Kidney (tissue), 14 donors: ENCODE data around the gene MIGA2. TPM values are rescaled to one million over a fixed set of nuclear protein-coding genes. Genes with fewer than 3 reads are reported as not detected.

ENCODE experiments used
- DNase-seq, 5 donors: peaks; one replicate each; pipeline ENCODE4 v3.0.0-alpha.2; 2013 to 2020
- FAIRE-seq: peaks from 2 replicates; lab custom pipeline; 2012; peaks lifted over from hg19 to GRCh38; lab: Jason Lieb, UNC
- H3K27ac ChIP-seq, 2 donors: one replicate each; pipeline ENCODE4 v1.7.0; 2013; ENCODE audit warnings: low read depth in 2 of 2, low read length in 2 of 2, inconsistent platforms in 1 of 2
- H3K27me3 ChIP-seq: one replicate; pipeline ENCODE4 v1.7.1; 2013; ENCODE audit warnings: low read length, inconsistent platforms; ENCODE audit not compliant: control insufficient read depth, insufficient read depth
- H3K36me3 ChIP-seq, 3 donors: one replicate each; pipeline versions ENCODE4 v1.7.0 to v1.7.1; 2013; ENCODE audit warnings: low read length in 3 of 3, control low read depth in 1 of 3, inconsistent platforms in 1 of 3; ENCODE audit not compliant: insufficient read depth in 3 of 3, control insufficient read depth in 2 of 3
- H3K4me1 ChIP-seq, 3 donors: one replicate each; pipeline versions ENCODE4 v1.7.0 to v1.7.1; 2013; ENCODE audit warnings: low read length in 3 of 3, inconsistent platforms in 1 of 3, low read depth in 1 of 3; ENCODE audit not compliant: control insufficient read depth in 2 of 3, insufficient read depth in 2 of 3
- H3K4me3 ChIP-seq, 3 donors: one replicate each; pipeline versions ENCODE4 v1.7.0 to v1.8.1; 2013; ENCODE audit warnings: low read length in 3 of 3, control low read depth in 1 of 3, inconsistent platforms in 1 of 3
- H3K9ac ChIP-seq, 3 donors: one replicate each; pipeline versions ENCODE4 v1.7.0 to v1.7.1; 2013; ENCODE audit warnings: low read length in 3 of 3, control low read depth in 1 of 3, inconsistent platforms in 1 of 3
- H3K9me3 ChIP-seq, 3 donors: one replicate each; pipeline versions ENCODE4 v1.7.0 to v1.7.1; 2013; ENCODE audit warnings: low read length in 3 of 3, control low read depth in 1 of 3, inconsistent platforms in 1 of 3; ENCODE audit not compliant: control insufficient read depth in 2 of 3, insufficient read depth in 1 of 3
- CTCF ChIP-seq: IDR thresholded peaks from 3 replicates; pipeline ENCODE4 v1.5.1; 2012; ENCODE audit warnings: mild to moderate bottlenecking, moderate library complexity, borderline replicate concordance; ENCODE audit not compliant: insufficient read depth; ENCODE audit errors: extremely low read depth
- intact Hi-C: fragments of 100-400 bp; cut with DNase I; formaldehyde crosslinking; loops from one replicate; pipeline ENCODE4 v1.11.1; 2022
- polyA plus RNA-seq: library from polyadenylated mRNA; stranded (reverse); fragments of 350-450 nt; fragmentation: Illumina TruSeq; extraction: RNeasy Lipid Tissue Mini Kit (QIAGEN cat#74804); gene quantifications from one replicate; pipeline ENCODE4 v1.2.3, GENCODE V29; 2014; ENCODE audit warnings: low read depth, low replicate concordance; ENCODE audit not compliant: insufficient read depth
- total RNA-seq: library from RNA; stranded (reverse); fragmentation: NEBNext Ultra II Directional; extraction: Animal tissue kit (Norgen Biotek cat#: 25700); gene quantifications from one replicate; pipeline ENCODE4 v1.2.1, GENCODE V29; 2021
- donor health status: control.
- donor health status: control.
- donor health status: control.
- donor health status: control.
- donor health status: control.
- donor health status: DM: yes; HTN: yes; CAD: no.
- donor health status: Normal renal cell carcinoma (clear cell type).

The MIGA2 gene
- total and polyA plus RNA-seq, 2 donors from 2014 or later, result 26.1 to 29.9 TPM

GRCh38 chr9:129005336-129005997 lies 31.0 kb upstream of the MIGA2 start:
- Histone ChIP-seq H3K4me3 (no peak overlapping the region), H3K9me3 (no peaks in the 10 kb centered on the region), H3K27ac (no peak overlapping the region), H3K36me3 (peaks cover 3 to 37% (median 18%) of the 10 kb centered on the region in 3 donors), H3K9ac (no peak overlapping the region), H3K4me1 (no peaks in the 10 kb centered on the region), H3K27me3 (no peaks in the 10 kb centered on the region)
- intact Hi-C loops, result no loop called here
- no peak for TF ChIP-seq CTCF
- FAIRE-seq (no peak), DNase-seq (peak in 1 of 5 donors; percentile 42)

- Histone ChIP-seq H3K27ac (no peak overlapping the region), H3K4me3 (no peak overlapping the region), H3K9ac (no peak overlapping the region), H3K36me3 (peaks cover 3 to 35% (median 17%) of the 10 kb centered on the region in 3 donors), H3K4me1 (no peaks in the 10 kb centered on the region), H3K9me3 (no peaks in the 10 kb centered on the region), H3K27me3 (no peaks in the 10 kb centered on the region)
- FAIRE-seq (no peak), DNase-seq (peak in 4 of 5 donors; percentile 69 to 85 (median 76))
- peak; percentile 67 for TF ChIP-seq CTCF
- intact Hi-C loops, result no loop called here
These were observed 29.9 kb upstream of the MIGA2 start for GRCh38 chr9:129006328-129007034.

GRCh38 chr9:129007035-129007765 lies 29.2 kb upstream of the MIGA2 start:
- Histone ChIP-seq H3K27me3 (no peaks in the 10 kb centered on the region), H3K4me3 (no peak overlapping the region), H3K36me3 (peaks cover 3 to 29% (median 10%) of the 10 kb centered on the region in 3 donors), H3K9me3 (no peaks in the 10 kb centered on the region), H3K9ac (no peak overlapping the region), H3K27ac (no peak overlapping the region), H3K4me1 (no peaks in the 10 kb centered on the region)
- no peak for TF ChIP-seq CTCF
- FAIRE-seq (no peak), DNase-seq (peak in 1 of 5 donors; percentile 71)
- intact Hi-C loops, result no loop called here
